HG03139 (cell line): ENCODE results near the gene SLC9A3.

Experiments
- ATAC-seq: cut with Tn5 transposase; IDR thresholded peaks from one replicate; pipeline ENCODE4 v1.9.1; 2021; ENCODE audit not compliant: unreplicated experiment

Gene SLC9A3

GRCh38 chr5:539469-540070 is 15.3 kb upstream of the SLC9A3 start:
- ATAC-seq: no peak

DNA sequence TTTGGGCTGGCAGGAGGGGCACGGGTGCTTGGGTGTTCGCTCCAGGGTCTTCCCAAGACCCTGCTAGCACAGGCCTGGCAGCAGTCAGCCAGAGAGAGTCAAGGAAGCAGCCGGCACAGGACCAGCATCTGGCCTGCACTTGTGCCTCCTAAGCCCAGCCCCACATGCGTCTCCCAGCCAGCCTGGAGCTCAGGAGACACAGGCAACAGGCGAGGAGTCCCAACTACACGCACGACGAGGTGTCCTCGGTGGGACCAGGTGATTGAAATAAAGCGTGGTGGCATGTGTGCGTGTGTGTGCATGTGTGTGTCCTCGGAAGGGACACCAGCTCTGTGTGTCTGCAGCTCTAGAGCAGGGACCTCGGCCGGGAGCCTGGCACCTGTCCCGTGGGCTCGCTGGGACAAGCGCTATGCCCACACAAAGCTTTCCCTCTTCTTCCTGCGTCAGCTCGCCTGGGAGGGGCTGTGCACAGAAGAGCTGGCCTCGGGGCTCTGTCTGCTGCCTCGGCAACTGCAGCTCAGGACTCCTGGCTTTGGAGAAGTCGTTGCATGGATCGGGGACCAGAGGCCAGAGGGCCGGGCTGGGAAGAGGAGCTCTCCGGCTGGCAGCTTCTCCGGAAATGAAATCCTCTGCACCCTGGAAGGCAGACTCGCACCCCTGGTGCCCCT is 14.7 kb upstream of the SLC9A3 start:
- ATAC-seq: no peak

DNA sequence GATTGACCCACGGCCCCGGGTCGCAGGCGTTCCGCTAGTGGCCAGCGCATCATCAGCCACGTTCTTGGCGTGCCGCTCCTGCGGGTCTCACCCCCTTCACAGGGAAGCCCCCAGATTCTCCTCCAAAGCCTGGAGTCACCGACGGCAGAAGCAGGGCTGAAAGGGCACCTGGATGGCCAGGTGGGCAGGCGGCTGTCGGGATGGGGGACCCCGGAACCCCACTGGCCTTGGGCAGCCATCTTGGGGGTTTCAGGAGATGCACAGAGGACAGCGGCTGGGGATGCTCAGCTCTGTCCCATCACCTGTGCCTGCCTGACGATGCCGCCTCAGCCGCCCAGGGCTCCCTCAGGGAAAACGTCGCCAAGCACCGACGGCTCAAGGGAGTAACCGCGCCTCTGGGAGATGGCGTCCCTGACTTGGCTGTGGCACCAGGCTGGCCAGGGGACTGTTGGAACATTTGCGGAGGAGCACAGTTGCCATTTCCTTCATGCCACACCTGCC is 14.1 kb upstream of the SLC9A3 start:
- ATAC-seq: no peak

GRCh38 chr5:537621-538071 is 13.4 kb upstream of the SLC9A3 start:
- no peak for ATAC-seq

GRCh38 chr5:537098-537497 is 12.8 kb upstream of the SLC9A3 start:
- ATAC-seq: no peak

DNA sequence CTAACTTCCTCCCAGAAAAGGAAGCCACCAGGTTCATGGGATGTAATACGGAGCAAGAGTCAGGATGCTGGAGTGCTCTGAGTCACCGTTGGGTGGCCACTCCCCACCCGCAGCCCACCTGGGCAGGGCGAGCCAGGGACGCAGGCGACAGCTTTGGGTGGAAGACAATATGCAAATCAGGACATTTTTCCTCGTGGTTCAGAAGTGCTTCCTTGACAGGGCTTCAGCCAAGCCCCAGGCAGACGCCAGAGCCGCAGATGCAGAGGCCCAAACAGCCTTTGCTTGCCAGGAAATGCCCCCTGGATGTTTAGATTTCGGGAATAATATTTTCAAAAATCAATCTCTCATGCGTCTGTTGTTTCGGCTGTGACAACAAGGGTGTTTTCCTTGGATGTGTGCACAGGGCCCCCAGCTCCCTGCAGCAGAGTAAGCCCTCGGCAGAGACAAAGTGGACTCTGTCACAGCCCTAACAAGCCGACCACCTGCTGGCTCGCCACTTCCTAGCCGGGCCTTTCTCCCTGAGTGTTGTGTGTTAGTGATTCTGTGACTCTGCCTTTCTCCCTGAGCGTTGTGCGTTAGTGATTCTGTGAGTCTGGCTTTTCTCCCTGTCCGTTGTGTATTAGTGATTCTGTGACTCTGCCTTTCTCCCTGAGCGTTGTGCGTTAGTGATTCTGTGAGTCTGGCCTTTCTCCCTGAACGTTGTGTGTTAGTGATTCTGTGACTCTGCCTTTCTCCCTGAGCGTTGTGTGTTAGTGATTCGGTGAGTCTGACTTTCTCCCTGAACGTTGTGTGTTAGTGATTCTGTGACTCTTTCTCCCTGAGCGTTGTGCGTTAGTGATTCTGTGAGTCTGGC is 11.8 kb upstream of the SLC9A3 start:
- ATAC-seq: no peak

- no peak for ATAC-seq
Measured at GRCh38 chr5:534743-535671, 10.8 kb upstream of the SLC9A3 start.

GRCh38 chr5:533955-534742 is 9.9 kb upstream of the SLC9A3 start:
- ATAC-seq: no peak

DNA sequence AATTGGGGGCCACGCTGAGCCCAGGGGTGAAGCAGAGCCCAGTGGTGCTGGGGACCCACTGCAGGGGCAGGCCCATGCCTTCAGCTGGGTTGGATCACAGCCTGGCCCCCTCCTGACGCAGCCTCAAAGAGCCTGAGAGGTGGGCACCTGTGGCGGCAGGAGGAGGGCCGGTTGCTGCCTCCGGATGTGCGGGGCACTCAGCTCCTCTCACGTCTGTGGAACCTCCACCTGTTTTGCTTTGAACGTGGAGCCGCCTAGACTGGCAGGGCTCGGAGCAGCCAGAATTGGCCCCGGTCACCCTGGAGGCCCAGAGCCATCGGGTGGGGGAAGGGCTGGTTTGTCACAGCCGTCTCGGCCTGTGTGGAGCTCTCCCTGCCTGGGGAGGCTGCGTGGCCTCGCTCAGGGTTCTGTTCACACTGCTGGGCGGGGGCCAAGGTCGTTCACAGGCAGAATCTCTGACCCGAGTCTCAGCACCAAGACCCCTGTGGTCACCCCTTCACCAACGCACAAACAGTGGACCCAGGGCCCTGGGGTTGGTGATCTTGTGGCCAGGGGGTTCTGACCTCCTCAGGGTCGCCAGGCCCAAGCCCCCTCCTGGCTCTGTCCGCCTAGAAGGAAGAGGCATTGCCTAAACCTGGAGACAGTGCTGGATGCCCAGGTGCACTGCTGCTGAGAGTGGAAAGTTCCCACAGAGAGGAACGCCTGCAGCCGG is 9.2 kb upstream of the SLC9A3 start:
- ATAC-seq: no peak

DNA sequence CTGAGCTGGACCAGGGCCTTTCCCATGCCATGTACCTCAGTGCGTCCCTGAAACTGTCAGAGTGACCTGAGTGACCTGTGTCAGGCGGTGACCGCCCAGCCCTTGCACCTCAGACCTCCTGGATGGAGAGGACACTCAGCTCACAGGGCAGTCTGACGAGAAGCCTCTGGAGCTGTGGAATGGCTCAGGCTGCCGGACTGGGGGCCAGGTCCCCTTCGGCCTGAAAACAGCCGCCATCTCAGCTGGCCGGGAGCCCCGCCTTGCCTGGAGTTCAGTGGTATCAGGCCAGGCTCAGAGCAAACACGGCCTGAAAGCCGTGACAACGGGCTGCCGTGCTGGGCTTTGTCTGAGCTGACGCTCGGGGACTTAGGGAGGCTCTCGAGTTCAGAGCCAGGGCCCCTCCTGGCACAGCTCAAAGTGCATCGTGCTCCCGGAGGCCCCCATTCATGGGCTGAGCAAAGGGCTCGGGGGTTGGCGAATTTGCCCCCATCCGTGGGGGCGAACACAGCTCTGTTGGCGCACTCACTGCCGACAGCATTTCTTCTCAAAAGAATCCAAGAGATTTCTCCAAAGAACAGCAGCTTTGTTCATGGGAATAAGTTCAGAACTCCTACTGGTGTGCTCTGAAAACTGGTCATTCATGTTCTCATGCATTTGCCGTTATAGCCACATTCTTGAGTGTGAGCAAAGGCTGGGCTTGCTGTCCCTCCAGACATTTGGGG is 8.4 kb upstream of the SLC9A3 start:
- ATAC-seq: no peak

DNA sequence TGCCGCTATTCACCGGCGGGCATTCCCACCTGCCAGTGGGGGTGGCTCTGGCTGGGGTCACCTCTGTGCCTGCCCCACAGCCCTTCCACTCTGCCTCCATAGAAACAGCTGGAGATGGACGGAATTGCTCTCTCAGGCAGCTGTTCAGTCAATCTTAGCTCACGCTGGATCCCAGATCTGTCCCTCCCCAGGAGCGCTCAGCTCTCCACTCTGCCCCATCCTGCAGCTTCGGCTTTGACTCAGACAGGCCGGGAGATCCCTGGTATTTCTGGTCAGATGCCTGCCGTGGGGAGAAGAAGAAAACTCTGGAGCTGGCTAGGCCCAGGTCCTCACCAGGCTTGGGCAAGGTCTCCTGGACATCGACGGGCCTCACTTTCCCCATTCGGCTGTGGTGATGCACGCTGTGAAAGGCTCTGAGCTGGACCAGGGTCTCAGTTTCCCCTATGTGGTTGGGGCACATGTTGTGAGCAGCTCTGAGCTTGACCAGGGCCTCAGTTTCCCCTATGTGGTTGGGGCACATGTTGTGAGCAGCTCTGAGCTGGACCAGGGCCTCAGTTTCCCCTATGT is 7.6 kb upstream of the SLC9A3 start:
- ATAC-seq: no peak

DNA sequence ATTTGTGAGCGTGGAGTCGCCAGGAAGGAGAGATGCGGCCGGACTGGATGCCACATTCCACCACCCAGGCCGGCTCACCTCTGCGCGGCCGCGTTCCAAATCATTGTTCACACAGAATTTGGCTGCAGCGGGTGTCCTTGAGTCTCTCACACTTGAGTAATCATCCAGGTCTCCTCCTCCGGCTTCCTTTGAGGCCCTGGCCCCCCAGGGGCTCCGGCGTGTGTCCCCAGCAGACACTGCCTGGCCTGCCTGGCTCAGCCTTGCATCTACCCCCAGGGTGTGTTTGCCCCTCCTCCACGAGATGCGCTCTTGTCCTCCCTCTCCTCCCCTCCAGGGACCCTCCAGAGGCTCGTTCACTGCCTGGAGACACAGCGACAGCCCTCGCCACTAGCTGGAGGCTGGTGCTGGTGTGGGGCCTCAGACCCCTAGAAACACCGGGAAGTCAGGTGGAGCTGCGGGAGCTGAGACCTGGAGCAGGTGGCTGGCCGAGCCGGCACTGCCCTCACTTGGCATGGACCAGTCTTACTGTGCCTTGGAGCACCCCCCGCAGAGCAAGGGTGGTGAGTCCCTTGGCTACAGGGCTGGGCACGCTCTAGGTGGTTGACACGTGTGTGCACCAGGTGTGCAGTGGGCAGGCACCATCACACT is 7.0 kb upstream of the SLC9A3 start:
- ATAC-seq: no peak

GRCh38 chr5:530001-530955 is 6.0 kb upstream of the SLC9A3 start:
- ATAC-seq: no peak

GRCh38 chr5:528629-529511 is 4.6 kb upstream of the SLC9A3 start:
- no peak for ATAC-seq
